ENCODE results near the gene SNX13.

Gene SNX13

GRCh38 chr7:17807242-17807641, 133.1 kb downstream of the SNX13 start:
- Mint-ChIP-seq H3K9me3 (no peaks in the 10 kb centered on the region), H3K4me3 (no peak overlapping the region), H3K27me3 (no peaks in the 10 kb centered on the region), H3K27ac (peak overlapping the region in 1 of 2 donors; percentile 23), H3K36me3 (ENCODE audit: insufficient read depth) (peaks cover 16% of the 10 kb centered on the region), H3K4me1 (ENCODE audit: low read depth in 2 of 2) (peaks cover 20 to 36% of the 10 kb centered on the region in 2 donors)
- ATAC-seq (replicated peaks) (no peak), DNase-seq (no peak)

- no peaks in the 10 kb centered on the region for H3K9me3 Mint-ChIP-seq
- H3K36me3 Mint-ChIP-seq (ENCODE audit: insufficient read depth): peaks cover 16% of the 10 kb centered on the region
- peaks cover 20 to 36% of the 10 kb centered on the region in 2 donors for H3K4me1 Mint-ChIP-seq (ENCODE audit: low read depth in 2 of 2)
- no peaks in the 10 kb centered on the region for H3K27me3 Mint-ChIP-seq
- ATAC-seq (replicated peaks) (no peak), DNase-seq (no peak)
- no peak overlapping the region for H3K4me3 Mint-ChIP-seq
- H3K27ac Mint-ChIP-seq: no peak overlapping the region
Measured at GRCh38 chr7:17806631-17807030, 133.7 kb downstream of the SNX13 start.

- Mint-ChIP-seq H3K9me3 (no peaks in the 10 kb centered on the region), H3K27me3 (no peaks in the 10 kb centered on the region), H3K4me3 (no peak overlapping the region), H3K36me3 (ENCODE audit: insufficient read depth) (peaks cover 31% of the 10 kb centered on the region), H3K4me1 (ENCODE audit: low read depth in 2 of 2) (no peaks in the 10 kb centered on the region), H3K27ac (no peak overlapping the region)
- ATAC-seq (replicated peaks): no peak
- no peak for DNase-seq
Measured at GRCh38 chr7:17802056-17802455, 138.2 kb downstream of the SNX13 start.

- no peaks in the 10 kb centered on the region for H3K4me1 Mint-ChIP-seq (ENCODE audit: low read depth in 2 of 2)
- no peaks in the 10 kb centered on the region for H3K27me3 Mint-ChIP-seq
- no peak overlapping the region for H3K4me3 Mint-ChIP-seq
- peaks cover 13% of the 10 kb centered on the region for H3K36me3 Mint-ChIP-seq (ENCODE audit: insufficient read depth)
- DNase-seq: no peak
- no peak for ATAC-seq (replicated peaks)
- H3K9me3 Mint-ChIP-seq: no peaks in the 10 kb centered on the region
- no peak overlapping the region for H3K27ac Mint-ChIP-seq
Measured at GRCh38 chr7:17792075-17792936, 148.0 kb downstream of the SNX13 start.

GRCh38 chr7:17787257-17787656, 153.0 kb downstream of the SNX13 start:
- H3K27ac Mint-ChIP-seq: no peak overlapping the region
- H3K36me3 Mint-ChIP-seq (ENCODE audit: insufficient read depth): no peaks in the 10 kb centered on the region
- ATAC-seq (replicated peaks) (no peak), DNase-seq (no peak)
- no peak overlapping the region for H3K4me3 Mint-ChIP-seq
- H3K9me3 Mint-ChIP-seq: no peaks in the 10 kb centered on the region
- no peaks in the 10 kb centered on the region for H3K4me1 Mint-ChIP-seq (ENCODE audit: low read depth in 2 of 2)
- no peaks in the 10 kb centered on the region for H3K27me3 Mint-ChIP-seq

- no peaks in the 10 kb centered on the region for H3K36me3 Mint-ChIP-seq (ENCODE audit: insufficient read depth)
- no peaks in the 10 kb centered on the region for H3K27me3 Mint-ChIP-seq
- no peak overlapping the region for H3K27ac Mint-ChIP-seq
- H3K4me3 Mint-ChIP-seq: no peak overlapping the region
- no peaks in the 10 kb centered on the region for H3K4me1 Mint-ChIP-seq (ENCODE audit: low read depth in 2 of 2)
- H3K9me3 Mint-ChIP-seq: no peaks in the 10 kb centered on the region
- DNase-seq (no peak), ATAC-seq (replicated peaks) (no peak)
Measured at GRCh38 chr7:17786314-17786852, 153.9 kb downstream of the SNX13 start.

DNA sequence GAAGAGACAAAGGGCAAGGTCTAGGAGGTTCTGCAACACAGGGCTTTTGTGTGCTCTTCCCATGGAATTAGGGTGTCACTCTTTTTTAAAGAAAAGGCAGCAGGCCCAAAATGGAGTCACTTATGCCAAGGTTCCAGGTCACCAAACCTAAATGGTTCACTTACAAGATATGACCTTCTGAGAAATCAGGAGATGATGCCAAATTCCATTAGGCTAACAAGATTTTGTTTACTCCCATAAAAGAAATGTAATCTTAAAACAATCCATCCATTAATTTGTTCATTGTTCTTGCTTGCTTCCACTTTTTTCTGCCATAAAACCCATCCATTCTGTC, 158.1 kb downstream of the SNX13 start:
- no peak for ATAC-seq (replicated peaks)
- DNase-seq: no peak
- no peak overlapping the region for H3K4me3 Mint-ChIP-seq
- no peak overlapping the region for H3K27ac Mint-ChIP-seq
- H3K9me3 Mint-ChIP-seq: no peaks in the 10 kb centered on the region
- H3K27me3 Mint-ChIP-seq: no peaks in the 10 kb centered on the region
- no peaks in the 10 kb centered on the region for H3K4me1 Mint-ChIP-seq (ENCODE audit: low read depth in 2 of 2)
- no peaks in the 10 kb centered on the region for H3K36me3 Mint-ChIP-seq (ENCODE audit: insufficient read depth)

- H3K36me3 Mint-ChIP-seq (ENCODE audit: insufficient read depth): peaks cover 2% of the 10 kb centered on the region
- H3K4me1 Mint-ChIP-seq (ENCODE audit: low read depth in 2 of 2): no peaks in the 10 kb centered on the region
- no peaks in the 10 kb centered on the region for H3K9me3 Mint-ChIP-seq
- no peak overlapping the region for H3K4me3 Mint-ChIP-seq
- no peaks in the 10 kb centered on the region for H3K27me3 Mint-ChIP-seq
- no peak overlapping the region for H3K27ac Mint-ChIP-seq
- ATAC-seq (replicated peaks) (no peak), DNase-seq (no peak)
Measured at GRCh38 chr7:17781491-17782215, 158.6 kb downstream of the SNX13 start.

GRCh38 chr7:17779381-17779780, 160.9 kb downstream of the SNX13 start:
- no peaks in the 10 kb centered on the region for H3K27me3 Mint-ChIP-seq
- H3K9me3 Mint-ChIP-seq: no peaks in the 10 kb centered on the region
- H3K27ac Mint-ChIP-seq: no peak overlapping the region

DNA sequence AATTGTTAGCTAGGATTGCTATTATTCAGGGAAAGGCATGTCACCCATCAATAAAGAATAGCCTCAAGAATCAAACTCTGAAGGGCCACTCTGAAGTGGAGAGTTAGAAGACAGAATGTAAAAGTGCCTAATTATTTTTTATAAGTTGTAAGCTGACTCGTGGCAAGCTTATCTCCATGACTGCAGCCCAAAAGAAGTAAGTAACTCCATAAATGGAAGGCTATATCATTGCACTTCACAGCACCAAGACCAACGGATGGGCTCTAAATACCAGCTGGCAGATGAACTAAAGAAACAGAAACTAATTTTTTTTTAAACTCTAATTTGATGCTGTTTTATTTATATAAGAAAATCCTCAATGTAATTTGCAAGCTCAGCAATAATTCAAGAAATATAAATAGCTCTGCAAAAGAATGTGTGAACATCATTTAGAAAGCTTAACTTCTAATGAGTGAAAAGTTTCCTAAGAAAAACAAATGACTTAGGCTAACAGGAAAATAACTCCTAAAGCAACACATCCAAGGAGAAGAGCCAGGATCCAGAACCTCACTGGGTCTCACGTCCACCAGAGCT, 165.5 kb downstream of the SNX13 start:
- ATAC-seq (replicated peaks) (no peak), DNase-seq (no peak)
- peaks cover 2% of the 10 kb centered on the region for H3K36me3 Mint-ChIP-seq (ENCODE audit: insufficient read depth)
- peaks cover 7 to 15% of the 10 kb centered on the region in 2 donors for H3K4me1 Mint-ChIP-seq (ENCODE audit: low read depth in 2 of 2)
- H3K9me3 Mint-ChIP-seq: no peaks in the 10 kb centered on the region
- H3K27me3 Mint-ChIP-seq: no peaks in the 10 kb centered on the region
- H3K4me3 Mint-ChIP-seq: no peak overlapping the region
- H3K27ac Mint-ChIP-seq: no peak overlapping the region

More at GRCh38 chr7:17779381-17779780, 160.9 kb downstream of the SNX13 start:
- H3K4me3 Mint-ChIP-seq: no peak overlapping the region
- ATAC-seq (replicated peaks) (no peak), DNase-seq (no peak)
- peaks cover 2% of the 10 kb centered on the region for H3K36me3 Mint-ChIP-seq (ENCODE audit: insufficient read depth)
- H3K4me1 Mint-ChIP-seq (ENCODE audit: low read depth in 2 of 2): peaks cover 0 to under 1% of the 10 kb centered on the region in 2 donors

GRCh38 chr7:17774248-17774647, 166.0 kb downstream of the SNX13 start:
- H3K27me3 Mint-ChIP-seq: no peaks in the 10 kb centered on the region
- DNase-seq (no peak), ATAC-seq (replicated peaks) (no peak)
- H3K4me3 Mint-ChIP-seq: no peak overlapping the region
- no peaks in the 10 kb centered on the region for H3K9me3 Mint-ChIP-seq
- peaks cover 2% of the 10 kb centered on the region for H3K36me3 Mint-ChIP-seq (ENCODE audit: insufficient read depth)
- no peak overlapping the region for H3K27ac Mint-ChIP-seq
- H3K4me1 Mint-ChIP-seq (ENCODE audit: low read depth in 2 of 2): peaks cover 7 to 15% of the 10 kb centered on the region in 2 donors

DNA sequence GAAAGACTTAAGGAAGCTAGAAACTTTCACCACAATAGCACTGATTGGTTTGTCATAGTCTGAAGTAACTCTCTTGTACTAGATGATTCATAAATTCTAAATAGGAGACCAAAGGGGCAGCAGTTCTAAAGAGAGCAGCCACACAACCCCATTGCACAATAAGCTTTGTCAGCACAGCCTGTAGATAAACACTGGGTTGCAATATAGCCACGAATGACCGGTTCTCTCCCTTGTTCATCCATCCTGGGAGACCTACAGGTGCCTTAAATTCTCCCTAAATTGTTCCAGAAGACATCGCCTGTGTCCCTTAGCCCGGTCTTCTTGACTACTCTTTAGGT, 167.0 kb downstream of the SNX13 start:
- ATAC-seq (replicated peaks) (peak; percentile 35), DNase-seq (no peak)
- Mint-ChIP-seq H3K4me1 (ENCODE audit: low read depth in 2 of 2) (peaks cover 7 to 15% of the 10 kb centered on the region in 2 donors), H3K27me3 (no peaks in the 10 kb centered on the region), H3K27ac (no peak overlapping the region), H3K4me3 (no peak overlapping the region), H3K36me3 (ENCODE audit: insufficient read depth) (peaks cover 2% of the 10 kb centered on the region), H3K9me3 (no peaks in the 10 kb centered on the region)

GRCh38 chr7:17772581-17773288, 167.6 kb downstream of the SNX13 start:
- no peaks in the 10 kb centered on the region for H3K27me3 Mint-ChIP-seq
- no peak overlapping the region for H3K27ac Mint-ChIP-seq
- H3K36me3 Mint-ChIP-seq (ENCODE audit: insufficient read depth): peaks cover 2% of the 10 kb centered on the region
- no peak overlapping the region for H3K4me3 Mint-ChIP-seq
- H3K9me3 Mint-ChIP-seq: no peaks in the 10 kb centered on the region
- DNase-seq: no peak
- peaks cover 7 to 15% of the 10 kb centered on the region in 2 donors for H3K4me1 Mint-ChIP-seq (ENCODE audit: low read depth in 2 of 2)
- peak; percentile 50 for ATAC-seq (replicated peaks)

Measured in effector memory CD8-positive, alpha-beta T cell (primary cell).